LHCN-M2 (cell line): ENCODE results near the gene LRRC72. TPM values are rescaled to one million over a fixed set of nuclear protein-coding genes. Genes with fewer than 3 reads are reported as not detected.
A peak's percentile ranks its signal among the peaks of the same experiment; 100 is the strongest.
"Not testable (repeated sequence)": the region's sequence is repeated elsewhere in the genome, so short reads cannot be mapped to it uniquely, and the experiment has no call there.

Experiments used
- DNase-seq: peaks from one replicate; pipeline ENCODE4 v3.0.0-alpha.2; 2012; ENCODE audit warnings: low read depth
- total RNA-seq: library from RNA; depleted of rRNA; stranded (reverse); fragments of >200 nt; gene quantifications from 2 replicates; pipeline ENCODE4 v1.2.3, GENCODE V29; 2014

Gene LRRC72
- total RNA-seq, 1 experiment from 2014 or later = not detected

DNA sequence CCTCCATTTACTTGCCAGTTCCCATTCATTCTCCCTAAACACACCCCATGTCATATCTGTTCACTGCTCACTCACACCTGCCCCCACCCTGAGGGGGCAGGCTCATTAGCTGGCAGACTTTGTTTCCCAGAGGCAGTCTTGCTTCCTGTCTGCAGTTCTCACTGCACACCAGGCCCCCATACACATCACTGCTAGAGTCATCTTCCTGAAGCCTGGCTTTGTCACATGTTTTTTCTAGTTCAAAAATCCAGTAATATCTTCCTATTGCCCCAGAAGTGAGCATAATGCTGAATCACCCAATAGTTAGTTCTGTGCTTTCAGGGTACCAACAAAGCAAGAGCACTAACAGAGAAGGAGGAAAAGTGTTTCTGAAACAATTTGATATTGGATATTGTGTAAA lies 1.9 kb downstream of the LRRC72 start:
- peak; percentile 14 for DNase-seq

DNA sequence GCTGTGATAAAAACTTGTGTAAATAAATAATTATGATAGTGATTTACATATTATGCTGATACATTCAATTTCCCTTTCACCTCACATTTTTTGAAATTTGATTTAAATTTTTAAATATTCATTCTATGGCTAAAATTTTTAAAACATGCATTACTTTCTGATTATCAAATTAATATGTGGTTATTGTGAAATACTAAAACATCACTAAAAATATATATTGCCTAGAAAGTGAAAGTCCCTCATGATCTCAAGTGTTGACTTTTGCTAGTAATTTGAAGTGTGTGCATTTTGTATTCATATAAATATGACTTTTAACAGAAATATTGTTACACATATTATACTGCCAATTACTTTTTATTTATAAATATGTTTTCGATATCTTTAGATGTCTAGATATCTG lies 3.1 kb downstream of the LRRC72 start:
- DNase-seq = no peak

DNA sequence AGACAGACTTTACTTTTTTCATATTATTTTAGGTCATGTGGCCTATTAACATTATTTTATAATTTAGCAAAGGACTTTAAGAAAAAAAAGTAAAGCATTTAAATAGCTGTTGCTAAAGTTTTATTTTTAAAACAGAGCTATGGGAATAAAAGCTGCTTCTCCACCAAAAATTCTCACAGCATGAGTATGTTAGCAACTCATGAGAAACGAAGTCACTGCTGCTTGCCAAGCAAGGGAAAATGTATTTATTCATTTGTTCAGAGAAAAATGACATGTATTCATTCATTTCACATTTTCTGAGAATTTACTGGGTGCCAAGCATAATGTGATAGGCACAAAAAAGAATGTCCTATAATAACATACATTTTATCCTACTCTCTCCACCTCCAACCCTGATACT lies 5.1 kb downstream of the LRRC72 start:
- DNase-seq = no peak

DNA sequence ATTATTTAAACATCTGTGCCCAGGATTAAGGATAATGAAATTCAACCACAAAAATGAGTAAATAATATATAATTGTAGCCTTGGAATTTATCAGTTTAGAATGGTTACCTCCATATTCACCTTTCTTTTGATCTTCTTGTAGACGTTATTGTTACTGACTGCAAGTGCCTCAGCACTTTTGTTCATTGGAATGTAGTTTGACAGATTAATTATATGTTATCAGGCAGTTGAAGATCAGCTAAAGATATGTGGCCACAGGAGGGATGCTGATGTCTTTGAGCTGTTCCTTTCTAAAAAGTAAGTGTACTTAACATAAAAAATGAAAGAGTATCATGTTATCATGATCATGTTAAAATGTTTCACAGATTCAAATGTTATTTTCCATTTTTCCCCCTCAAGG lies 5.6 kb downstream of the LRRC72 start:
- no peak for DNase-seq

DNA sequence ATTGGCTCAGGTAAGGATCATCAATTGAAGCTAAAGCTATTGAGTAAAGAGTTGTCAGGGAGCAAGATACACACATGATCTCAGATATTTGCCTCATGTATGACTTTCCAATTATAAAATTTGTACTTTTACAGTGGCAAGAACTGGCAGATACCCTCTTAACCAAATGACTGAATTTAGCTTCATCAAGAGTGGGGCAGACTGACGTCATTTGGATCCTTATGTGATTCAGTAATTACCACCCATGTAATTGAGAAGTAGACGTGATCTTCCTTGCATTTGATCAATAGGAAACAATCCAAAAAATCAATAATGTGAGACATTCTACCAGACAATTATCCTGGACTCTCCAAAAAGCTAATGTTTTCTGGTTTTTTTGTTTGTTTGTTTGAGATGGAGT lies 8.9 kb downstream of the LRRC72 start:
- DNase-seq = no peak

DNA sequence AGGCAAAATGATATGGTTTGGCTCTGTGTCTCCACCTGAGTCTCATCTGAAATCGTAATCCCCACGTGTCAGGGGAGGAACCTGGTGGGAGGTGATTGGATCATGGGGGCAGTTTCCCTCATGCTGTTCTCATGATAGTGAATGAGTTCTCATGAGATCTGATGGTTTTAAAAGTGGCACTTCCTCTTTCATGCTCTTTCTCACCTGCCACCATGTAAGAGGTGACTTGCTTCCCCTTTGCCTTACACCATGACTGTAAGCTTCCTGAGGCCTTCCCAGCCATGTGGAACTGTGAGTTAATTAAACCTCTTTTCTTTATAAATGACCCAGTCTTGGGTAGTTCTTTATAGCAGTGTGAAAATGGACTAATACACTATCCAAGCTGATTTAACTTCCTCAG lies 13.9 kb downstream of the LRRC72 start:
- DNase-seq = not testable (repeated sequence)

DNA sequence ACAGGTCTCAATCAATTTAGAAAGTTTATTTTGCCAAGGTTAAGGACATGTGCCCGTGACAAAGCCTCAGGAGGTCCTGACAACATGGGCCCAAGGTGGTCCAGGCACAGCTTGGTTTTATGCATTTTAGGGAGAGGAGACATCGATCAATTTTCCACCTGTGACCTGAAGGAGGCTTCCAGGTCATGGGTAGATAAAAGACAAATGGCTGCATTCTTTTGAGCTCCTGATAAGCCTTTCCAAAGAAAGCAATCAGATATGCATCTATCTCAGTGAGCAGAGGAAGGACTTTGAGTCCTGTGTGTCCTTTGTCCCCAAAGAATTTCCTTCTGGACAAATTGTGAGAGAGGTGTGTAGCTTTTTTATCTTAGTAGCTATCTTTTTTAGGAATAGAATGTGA lies 15.8 kb downstream of the LRRC72 start:
- DNase-seq = no peak

DNA sequence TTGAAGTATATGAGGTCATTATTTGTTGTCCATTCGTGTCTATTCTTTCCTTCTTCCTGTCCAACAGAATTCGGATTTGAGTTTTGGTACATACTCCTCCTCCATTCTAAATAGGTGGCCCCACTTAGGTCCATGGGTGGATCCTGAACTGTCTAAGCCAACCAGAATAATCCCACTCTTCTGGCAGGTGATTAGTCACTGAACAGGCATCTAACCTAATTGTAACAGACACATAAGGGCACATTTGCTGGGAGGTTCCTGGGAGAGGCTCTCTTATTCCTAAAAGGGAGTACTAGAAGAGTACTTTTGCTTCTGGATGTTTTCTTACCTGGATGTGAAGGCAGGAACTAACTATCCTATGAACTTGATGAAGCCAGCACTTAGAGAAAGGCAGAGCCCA lies 16.8 kb downstream of the LRRC72 start:
- no peak for DNase-seq

DNA sequence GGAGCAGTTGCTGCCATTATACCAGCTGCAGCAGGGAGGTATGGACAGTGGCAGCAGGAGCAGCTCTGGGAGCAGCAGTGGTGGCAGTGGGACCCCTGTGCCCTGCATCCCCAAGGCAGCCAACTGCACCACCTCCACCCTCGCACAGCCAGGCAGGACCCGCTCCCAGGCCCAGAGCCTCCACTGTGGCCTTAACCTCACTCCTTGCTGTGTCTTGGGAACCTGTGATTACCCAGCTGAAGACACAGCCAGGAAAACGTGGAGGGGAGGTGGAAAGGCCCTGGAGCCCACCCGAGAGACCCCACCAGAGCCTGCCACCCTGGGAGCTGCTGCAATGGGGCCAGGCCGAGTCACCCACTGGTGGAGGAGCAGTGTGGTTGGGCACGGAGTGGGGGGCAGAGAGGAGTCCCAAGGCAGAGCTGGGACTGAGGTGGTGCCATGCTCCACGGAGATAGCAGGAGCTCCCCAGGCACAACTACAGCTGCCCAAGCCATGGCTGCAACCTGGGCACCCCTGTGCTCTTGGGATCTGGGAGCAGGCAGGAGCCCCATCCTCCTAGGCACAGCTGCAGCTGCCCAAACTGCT lies 20.4 kb downstream of the LRRC72 start:
- DNase-seq = no peak

DNA sequence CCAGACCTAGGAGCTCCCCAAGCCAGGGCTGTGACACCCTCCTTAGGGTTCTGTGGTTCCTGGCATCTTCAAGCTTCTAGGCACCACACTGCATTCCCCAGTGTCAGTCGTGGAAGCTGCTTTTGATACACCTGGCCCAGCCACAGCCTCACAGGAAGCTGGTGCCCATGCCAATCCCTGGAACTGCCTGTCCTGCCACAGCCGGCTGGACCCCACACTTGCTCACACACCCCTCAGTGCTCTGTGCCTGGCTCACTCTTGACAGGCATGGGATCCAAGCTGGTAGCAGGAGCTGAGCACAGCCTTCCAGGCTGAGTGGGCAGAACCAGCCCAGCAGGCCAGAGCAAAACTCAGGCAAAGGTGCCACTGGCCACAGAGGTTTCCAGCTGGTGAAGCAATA lies 21.8 kb downstream of the LRRC72 start:
- DNase-seq = no peak

DNA sequence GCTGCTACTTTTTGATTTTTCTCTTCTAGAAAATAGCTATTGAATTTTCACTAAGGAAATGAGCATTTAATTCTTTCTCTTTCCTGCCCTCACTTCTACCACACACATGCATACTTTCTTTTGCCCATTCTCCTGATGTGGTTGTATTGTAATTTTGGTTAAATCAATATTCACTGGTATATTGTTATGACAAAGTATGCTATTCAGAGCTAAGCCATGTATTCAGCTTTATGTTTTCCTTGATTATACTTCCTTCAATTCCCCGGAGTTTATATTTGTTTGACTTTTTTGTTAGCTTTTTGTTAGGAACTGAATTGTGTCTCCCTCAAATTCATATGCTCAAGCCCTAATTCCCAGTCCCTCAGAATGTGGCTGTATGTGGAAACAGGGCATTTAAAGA lies 24.0 kb downstream of the LRRC72 start:
- DNase-seq = no peak

DNA sequence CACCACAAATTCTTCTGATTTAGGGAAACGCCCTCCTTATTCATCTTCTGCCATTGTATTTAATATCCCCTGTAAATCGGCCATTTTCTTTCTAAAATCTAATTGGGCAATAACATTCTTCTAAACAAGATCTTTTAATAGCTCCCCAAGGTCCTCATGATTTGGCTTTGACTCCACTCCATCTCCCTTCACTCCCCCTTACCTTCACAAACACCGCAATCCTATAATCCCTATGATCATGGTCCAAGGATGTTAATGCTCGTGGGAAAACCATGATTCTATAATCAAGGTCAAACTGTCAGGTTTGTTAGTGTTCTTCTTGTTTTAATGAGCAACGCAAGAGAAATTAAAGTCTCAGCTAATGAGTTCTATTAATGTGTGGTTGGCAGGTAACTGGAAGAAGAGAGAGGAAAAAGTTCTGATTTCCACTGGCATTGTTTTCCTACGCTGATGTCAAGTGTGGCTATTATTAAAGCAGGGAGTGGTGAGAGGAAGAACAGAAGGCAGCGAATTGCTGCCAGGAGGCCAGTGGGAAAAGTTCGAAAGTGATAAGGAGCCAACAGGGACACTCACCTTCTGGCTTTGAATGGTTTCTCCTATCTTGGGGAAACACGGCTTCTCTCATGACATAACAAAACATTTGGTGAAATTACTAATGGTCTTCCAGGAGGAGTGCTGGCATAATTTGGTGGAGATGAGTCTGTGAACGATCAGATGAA lies 28.1 kb downstream of the LRRC72 start:
- DNase-seq = no peak

DNA sequence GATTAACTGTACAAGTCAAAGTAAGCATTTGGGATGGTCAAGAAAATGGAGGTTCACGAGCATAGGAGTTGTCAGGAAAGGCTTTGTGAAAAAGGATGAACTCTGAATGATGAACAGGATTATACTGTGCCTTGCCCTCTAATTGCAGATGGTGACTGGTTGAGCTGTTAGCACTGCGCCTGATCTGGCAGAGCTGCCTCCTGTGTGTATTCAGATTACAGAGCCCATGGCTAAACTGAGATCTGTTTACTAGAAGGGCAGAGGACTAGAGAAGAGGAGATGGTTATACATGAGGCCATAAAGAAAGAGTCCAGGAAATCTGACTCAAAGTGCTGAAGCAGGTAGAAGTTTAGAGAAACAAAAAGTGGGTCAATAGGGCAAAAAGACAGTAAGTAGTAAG lies 29.7 kb downstream of the LRRC72 start:
- no peak for DNase-seq

DNA sequence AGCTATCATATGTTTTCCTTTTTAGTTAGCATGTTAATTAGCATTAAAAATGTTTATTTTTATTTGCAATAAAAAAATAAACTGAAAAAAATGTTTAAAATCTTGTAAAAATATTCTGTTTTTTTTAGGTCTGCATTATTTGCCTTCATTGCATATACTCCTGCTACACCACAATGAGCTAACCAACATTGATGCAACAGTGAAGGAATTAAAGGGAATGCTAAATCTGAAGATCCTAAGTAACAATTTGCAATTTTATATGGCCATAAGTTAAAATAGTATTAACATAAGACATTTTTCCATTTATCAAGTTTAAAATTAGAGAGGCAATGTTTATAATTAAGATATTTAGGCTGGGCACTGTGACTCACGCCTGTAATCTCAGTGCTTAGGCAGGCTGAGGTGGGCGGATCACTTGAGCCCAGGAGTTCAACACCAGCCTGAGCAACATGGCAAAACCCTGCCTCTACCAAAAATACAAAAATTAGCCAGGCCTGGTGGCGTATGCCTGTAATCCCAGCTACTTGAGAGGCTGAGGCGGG lies 32.2 kb downstream of the LRRC72 start:
- no peak for DNase-seq

DNA sequence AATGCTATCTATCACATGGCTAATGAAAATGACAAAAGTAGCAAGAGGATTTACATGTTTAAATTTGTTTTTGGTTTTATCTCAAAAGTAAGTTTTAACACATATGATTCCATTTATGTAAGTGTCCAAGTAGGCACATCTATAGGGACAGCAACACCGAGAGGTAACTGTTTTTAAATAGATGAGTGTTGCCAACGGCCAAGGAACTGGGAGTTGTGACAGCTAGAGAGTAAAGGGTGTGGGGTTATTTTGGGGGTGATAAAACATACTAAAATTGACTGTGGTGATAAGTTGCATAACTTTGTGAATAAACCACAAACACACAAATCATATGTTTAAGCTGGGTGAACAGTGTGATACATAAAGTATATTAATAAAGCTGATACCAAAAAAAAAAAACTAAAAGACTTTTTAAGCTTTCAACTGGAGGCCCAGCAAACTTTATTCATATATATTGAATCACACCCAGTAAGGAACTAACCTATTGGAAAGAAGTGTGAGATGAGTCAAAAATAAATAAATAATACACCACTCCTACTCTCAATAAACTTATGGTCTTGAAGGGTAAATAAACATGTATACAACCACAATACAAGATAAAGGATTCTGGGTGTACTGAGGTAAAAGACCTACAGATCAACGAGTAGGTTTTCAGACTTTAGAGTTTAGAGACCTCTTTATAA lies 33.0 kb downstream of the LRRC72 start:
- no peak for DNase-seq

DNA sequence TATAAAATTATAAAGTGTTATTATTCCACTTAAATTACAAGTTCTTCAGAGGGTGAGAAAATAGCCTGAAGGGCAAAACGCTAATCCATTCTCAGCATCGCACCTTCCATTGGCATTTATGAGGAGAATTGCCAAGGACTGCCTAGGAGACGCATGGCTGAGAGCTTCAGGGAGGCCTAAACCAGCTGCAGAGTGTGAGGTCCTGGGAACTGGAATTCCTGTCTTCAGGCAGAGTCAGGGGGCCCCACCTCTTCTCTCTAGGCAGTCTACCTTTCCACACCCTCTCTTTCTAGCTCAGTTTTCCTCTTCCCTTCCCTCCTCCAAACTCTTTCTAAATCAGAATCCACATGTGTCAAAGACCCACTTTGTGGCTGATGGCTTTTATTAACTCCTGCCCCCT lies 35.3 kb downstream of the LRRC72 start:
- DNase-seq = no peak

DNA sequence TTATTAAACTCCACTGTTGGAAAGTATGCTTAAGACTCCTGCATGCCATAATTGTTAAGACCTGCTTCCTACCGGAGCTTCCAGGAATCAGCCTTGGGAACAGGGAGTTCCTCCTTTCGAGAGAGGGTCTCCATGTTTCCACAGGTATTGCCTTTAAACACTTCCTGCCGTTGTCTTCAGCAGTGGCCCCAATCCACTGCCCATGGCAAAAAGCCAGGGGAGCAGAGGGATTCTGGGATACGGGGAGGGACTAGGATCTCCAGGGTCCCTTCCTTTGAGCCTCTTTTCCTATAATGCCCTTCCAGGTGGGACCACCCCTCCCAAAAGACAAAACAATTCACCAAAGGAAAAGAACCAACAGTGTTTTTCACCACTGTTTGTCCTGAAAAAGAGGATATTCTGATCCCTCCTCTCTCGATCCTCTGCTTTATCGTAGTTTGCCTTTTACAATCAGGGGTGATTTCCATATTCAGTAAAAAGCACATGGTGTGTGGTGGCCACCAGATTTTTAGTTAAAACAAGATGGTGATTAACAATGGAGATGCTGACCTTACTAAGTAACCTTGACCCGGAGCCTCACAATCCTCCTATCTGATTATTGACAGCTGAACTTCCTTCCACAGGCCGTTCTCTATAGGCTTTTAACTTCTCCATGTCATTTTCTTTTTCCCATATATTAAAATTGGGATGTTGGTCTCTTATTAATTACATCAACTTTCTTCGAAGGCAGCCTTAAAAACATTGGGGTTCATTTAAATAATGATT lies 36.0 kb downstream of the LRRC72 start:
- DNase-seq = no peak

DNA sequence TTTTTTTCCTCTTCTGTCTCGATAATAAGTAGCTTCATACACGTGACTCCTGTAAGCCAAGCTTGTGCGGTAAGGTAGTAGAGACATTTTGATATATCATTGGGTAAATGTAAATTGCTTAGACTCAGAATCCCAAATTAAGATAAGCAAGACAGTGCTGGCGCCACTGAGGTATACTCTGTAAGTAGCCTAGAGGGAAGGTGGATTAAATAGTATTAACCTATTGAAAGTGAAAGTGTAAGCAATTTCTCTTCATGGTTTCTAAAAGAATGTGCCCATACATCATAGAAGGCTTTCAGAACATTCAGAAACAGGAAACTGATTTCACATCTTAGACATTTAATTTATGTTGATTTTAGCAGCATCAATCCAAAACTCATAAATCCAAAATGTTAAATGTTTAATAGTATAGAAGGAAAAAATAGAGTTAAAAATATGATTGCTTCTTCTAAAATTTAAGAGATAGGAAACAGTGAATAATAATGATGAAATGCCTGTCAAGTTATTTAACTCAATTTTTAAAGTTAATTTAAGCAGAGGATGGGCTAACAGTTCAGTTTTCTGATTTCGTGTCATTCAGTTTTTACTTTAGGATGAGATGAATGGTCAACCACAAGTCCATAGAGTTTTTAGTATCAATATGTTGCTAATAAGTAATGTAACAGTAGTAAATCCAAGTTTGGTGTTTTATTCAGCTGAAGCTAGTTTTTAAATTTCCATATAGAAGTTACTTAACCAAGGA lies 36.8 kb downstream of the LRRC72 start:
- no peak for DNase-seq

DNA sequence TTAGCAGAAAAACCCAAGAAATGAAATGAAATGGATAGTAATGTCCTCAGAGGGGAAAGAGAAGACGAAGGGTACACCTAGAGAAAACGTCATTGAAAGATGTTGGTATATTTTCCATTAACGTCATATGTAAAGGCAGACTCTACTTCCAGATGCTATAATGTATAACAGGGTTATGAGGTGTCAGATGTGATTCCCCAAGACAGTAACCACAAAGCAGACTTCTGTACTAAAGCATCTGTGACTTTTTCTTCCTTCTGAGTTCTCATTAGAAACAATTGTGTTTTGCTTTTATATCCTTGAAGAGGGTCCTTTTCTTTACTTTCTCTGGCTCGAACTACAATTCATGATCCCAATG lies 37.4 kb downstream of the LRRC72 start:
- DNase-seq = no peak

DNA sequence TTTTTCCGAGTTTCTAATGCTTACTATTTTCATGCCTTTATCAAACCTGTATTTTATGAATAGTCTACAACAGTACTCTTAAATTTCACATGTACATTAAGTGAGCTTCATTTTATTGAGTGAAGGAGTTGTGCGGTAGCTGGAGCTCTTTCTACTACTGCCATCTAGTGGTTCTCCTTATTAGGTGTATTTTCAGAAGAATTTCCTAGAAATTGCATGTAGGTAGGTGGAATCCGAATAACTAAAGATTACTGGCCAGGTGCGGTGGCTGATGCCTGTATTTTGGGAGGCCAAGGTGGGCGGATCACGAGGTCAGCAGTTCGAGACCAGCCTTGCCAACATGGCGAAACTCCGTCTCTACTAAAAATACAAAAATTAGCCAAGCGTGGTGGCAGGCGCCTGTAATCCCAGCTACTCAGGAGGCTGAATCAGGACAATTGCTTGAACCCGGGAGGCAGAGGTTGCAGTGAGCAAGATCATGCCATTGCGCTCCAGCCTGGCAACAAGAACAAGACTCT lies 38.3 kb downstream of the LRRC72 start:
- DNase-seq = peak; percentile 51

DNA sequence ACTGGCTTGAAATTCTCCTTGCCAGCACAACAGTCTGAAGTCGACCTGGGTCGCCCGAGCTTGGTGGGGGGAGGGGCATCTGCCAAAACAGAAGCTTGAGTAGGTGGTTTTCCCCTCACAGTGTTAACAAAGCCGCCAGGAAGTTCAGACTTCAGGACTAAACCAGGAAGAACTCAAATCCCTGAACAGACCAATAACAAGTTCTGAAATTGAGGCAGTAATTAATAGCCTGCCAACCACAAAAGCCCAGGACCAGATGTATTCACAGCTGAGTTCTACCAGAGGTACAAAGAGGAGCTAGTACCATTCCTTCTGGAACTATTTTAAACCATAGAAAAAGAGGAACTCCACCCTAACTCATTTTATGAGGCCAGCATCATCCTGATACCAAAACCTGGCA lies 45.3 kb downstream of the LRRC72 start:
- DNase-seq = no peak
